ENCODE results near the gene DPYSL4. TPM values are rescaled to one million over a fixed set of nuclear protein-coding genes. Genes with fewer than 3 reads are reported as not detected.

Gene DPYSL4
- total and polyA plus RNA-seq, 2 of the 13 experiments (the other 11 are each of a cell fraction or from before 2014, with no cell fraction given), result 0.84 to 1.2 TPM

DNA sequence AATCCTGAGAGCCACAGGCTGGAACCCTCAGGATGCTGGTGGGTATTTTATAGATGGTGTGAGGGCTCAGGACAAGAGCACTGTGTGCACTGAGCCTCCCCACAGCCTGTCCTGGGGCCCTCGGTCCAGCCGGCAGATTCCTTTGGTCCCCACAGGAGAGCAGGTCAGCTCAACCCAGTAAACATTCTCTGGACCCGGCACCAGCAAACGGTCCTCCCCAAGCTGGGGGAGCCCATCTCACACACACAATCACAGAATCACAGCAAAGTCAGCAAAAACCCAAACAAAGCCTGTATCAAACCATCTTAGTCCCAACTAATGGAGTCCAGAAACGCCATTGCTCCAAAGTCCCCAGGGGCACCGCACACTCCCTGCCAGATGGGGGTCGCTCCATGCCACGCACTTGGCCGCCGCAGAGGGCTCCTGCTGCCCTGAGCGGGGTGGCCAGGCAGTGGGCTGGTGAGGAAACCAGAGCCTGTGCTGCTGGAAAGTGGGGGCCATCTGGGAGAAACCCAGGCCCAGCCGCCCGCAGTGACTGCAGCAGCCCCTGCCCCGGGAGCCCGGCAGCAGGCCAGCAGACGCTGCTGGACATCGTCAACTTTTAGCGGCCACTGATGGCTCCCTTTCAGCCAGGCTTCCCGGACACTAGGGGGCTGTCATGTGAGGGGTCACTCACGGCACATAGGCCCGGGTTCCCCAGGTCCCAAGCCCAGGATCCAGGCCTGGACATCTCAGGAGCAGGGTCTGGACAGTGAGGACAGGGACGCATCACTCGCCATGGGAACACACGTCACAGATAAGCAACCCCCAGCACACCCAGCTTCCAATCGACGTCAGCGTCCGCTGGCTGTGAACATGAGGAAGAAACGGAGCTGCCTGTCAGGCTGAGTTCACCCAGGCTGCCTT lies 52.6 kb downstream of the DPYSL4 start:
- Histone ChIP-seq H3K79me2 (ENCODE audit: insufficient read depth, low read length) (no peaks in the 10 kb centered on the region), H3K4me3 (replicated peaks in 1 of 3; ENCODE audit: insufficient read depth in 1 of 3, low read depth in 2 of 3, low read length in 3 of 3) (no peak overlapping the region), H3K4me2 (ENCODE audit: low read depth, low read length) (no peak overlapping the region), H3K9me3 (ENCODE audit: low read length) (no peaks in the 10 kb centered on the region), H3K9ac (ENCODE audit: insufficient read depth, low read depth, low read length) (no peak overlapping the region), H3K27ac (ENCODE audit: extremely low read length, insufficient read depth, low read length) (no peak overlapping the region), H2AFZ (ENCODE audit: low read length) (no peak overlapping the region), H3K36me3 (replicated peaks in 1 of 2; ENCODE audit: control insufficient read depth in 1 of 2, insufficient read depth in 2 of 2, low read length in 2 of 2) (no peaks in the 10 kb centered on the region), H3K27me3 (ENCODE audit: control insufficient read depth in 1 of 2, insufficient read depth in 2 of 2, low read length in 2 of 2) (no peaks in the 10 kb centered on the region), H3K4me1 (ENCODE audit: insufficient read depth, low read length) (no peaks in the 10 kb centered on the region), H4K20me1 (ENCODE audit: insufficient read depth, low read length) (no peaks in the 10 kb centered on the region)
- in situ Hi-C loops (cut with HindIII; ENCODE audit: extremely low pct_ligation_motif_present, low pct_unique_long_range_greater_than_20kb) (no loop called here), intact Hi-C loops (cut with micrococcal nuclease; ENCODE audit: unreplicated experiment) (no loop called here)
- TF ChIP-seq SIX4 (CRISPR knock-in tag; IDR thresholded peaks at IDR 0.05), result no peak
- TF ChIP-seq, protein P1, sequence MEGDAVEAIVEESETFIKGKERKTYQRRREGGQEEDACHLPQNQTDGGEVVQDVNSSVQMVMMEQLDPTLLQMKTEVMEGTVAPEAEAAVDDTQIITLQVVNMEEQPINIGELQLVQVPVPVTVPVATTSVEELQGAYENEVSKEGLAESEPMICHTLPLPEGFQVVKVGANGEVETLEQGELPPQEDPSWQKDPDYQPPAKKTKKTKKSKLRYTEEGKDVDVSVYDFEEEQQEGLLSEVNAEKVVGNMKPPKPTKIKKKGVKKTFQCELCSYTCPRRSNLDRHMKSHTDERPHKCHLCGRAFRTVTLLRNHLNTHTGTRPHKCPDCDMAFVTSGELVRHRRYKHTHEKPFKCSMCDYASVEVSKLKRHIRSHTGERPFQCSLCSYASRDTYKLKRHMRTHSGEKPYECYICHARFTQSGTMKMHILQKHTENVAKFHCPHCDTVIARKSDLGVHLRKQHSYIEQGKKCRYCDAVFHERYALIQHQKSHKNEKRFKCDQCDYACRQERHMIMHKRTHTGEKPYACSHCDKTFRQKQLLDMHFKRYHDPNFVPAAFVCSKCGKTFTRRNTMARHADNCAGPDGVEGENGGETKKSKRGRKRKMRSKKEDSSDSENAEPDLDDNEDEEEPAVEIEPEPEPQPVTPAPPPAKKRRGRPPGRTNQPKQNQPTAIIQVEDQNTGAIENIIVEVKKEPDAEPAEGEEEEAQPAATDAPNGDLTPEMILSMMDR (CRISPR knock-in tag; IDR thresholded peaks at IDR 0.05), result peak; percentile 25
- TF ChIP-seq, protein P2, sequence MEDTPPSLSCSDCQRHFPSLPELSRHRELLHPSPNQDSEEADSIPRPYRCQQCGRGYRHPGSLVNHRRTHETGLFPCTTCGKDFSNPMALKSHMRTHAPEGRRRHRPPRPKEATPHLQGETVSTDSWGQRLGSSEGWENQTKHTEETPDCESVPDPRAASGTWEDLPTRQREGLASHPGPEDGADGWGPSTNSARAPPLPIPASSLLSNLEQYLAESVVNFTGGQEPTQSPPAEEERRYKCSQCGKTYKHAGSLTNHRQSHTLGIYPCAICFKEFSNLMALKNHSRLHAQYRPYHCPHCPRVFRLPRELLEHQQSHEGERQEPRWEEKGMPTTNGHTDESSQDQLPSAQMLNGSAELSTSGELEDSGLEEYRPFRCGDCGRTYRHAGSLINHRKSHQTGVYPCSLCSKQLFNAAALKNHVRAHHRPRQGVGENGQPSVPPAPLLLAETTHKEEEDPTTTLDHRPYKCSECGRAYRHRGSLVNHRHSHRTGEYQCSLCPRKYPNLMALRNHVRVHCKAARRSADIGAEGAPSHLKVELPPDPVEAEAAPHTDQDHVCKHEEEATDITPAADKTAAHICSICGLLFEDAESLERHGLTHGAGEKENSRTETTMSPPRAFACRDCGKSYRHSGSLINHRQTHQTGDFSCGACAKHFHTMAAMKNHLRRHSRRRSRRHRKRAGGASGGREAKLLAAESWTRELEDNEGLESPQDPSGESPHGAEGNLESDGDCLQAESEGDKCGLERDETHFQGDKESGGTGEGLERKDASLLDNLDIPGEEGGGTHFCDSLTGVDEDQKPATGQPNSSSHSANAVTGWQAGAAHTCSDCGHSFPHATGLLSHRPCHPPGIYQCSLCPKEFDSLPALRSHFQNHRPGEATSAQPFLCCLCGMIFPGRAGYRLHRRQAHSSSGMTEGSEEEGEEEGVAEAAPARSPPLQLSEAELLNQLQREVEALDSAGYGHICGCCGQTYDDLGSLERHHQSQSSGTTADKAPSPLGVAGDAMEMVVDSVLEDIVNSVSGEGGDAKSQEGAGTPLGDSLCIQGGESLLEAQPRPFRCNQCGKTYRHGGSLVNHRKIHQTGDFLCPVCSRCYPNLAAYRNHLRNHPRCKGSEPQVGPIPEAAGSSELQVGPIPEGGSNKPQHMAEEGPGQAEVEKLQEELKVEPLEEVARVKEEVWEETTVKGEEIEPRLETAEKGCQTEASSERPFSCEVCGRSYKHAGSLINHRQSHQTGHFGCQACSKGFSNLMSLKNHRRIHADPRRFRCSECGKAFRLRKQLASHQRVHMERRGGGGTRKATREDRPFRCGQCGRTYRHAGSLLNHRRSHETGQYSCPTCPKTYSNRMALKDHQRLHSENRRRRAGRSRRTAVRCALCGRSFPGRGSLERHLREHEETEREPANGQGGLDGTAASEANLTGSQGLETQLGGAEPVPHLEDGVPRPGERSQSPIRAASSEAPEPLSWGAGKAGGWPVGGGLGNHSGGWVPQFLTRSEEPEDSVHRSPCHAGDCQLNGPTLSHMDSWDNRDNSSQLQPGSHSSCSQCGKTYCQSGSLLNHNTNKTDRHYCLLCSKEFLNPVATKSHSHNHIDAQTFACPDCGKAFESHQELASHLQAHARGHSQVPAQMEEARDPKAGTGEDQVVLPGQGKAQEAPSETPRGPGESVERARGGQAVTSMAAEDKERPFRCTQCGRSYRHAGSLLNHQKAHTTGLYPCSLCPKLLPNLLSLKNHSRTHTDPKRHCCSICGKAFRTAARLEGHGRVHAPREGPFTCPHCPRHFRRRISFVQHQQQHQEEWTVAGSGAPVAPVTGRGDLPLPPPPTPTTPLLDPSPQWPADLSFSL (CRISPR knock-in tag; IDR thresholded peaks at IDR 0.05), result no peak
- TF ChIP-seq, protein P3, sequence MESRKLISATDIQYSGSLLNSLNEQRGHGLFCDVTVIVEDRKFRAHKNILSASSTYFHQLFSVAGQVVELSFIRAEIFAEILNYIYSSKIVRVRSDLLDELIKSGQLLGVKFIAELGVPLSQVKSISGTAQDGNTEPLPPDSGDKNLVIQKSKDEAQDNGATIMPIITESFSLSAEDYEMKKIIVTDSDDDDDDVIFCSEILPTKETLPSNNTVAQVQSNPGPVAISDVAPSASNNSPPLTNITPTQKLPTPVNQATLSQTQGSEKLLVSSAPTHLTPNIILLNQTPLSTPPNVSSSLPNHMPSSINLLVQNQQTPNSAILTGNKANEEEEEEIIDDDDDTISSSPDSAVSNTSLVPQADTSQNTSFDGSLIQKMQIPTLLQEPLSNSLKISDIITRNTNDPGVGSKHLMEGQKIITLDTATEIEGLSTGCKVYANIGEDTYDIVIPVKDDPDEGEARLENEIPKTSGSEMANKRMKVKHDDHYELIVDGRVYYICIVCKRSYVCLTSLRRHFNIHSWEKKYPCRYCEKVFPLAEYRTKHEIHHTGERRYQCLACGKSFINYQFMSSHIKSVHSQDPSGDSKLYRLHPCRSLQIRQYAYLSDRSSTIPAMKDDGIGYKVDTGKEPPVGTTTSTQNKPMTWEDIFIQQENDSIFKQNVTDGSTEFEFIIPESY (CRISPR knock-in tag; IDR thresholded peaks at IDR 0.05), result 0 out of 2 replicates have a peak, but pooled peaks have one; percentile 40
- TF ChIP-seq MBNL3 (CRISPR knock-in tag; conservative IDR thresholded peaks at IDR 0.05), result no peak
- ATAC-seq (peak; percentile 30; the same call in 2 of the 3 replicates), DNase-seq (ENCODE audit: low spot score) (no peak), FAIRE-seq (no peak)
- CTCF ChIA-PET (ENCODE audit: low intra/inter-chr PET ratio, low total read pairs), result no interaction called here
- WGBS (ENCODE audit: low lambda C conversion rate), result 82% methylated on average over 7 of the region's 29 CpGs
- POLR2A ChIA-PET, result no interaction called here
- no TSS peak for BruUV-seq (replicated peaks)
